ENCODE measurements around the gene PIGL.

PIGL gene

DNA sequence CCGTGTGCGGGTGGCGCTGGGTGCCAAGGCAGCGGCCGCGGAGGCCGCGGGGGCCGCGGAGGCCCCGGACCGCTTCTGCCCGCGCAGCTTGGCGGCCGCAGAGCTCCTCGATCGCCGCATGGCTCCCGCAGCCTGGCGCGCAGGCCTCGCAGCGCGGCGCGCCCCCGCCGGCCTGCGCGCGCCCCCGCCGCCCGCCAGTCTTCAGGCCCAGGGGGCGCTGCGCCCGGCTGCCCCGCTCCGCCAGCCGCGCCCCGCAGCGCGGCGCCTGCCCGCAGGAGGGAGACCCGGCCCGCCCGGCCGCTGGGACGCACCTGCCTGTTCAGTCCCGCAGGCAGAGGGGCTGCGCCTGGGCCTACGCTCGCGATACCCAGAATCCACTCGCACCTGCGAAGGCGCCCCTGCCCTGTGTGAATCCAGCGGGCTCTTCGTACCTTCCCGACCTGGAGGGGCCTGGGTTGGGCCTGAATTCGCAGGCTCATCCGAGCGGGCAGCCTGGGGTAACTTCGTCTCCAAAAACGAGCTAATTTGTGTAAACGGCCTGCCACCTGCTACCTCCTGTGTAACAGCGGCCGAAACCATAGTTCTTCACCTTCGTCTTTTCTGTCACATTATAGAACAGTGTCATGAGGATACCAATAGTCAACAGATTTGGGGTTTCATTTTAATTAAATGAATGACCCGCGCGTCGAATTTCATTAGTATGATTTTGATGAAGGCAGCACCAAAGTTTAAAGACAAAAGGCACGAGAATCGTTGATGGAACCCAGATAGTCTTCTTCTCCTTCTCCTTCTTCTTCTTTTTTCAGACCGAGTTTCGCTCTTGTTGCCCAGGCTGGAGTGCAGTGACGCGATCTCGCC is 136.5 kb downstream of the PIGL start, which contains the start of gene CENPV:
CENPV (minus strand) TSS at position 153 of the 858 bp plus-strand sequence; CDS start at position 120, 33 bp downstream.
- peak; percentile 56 for DNase-seq (ENCODE audit: low read depth)

DNA sequence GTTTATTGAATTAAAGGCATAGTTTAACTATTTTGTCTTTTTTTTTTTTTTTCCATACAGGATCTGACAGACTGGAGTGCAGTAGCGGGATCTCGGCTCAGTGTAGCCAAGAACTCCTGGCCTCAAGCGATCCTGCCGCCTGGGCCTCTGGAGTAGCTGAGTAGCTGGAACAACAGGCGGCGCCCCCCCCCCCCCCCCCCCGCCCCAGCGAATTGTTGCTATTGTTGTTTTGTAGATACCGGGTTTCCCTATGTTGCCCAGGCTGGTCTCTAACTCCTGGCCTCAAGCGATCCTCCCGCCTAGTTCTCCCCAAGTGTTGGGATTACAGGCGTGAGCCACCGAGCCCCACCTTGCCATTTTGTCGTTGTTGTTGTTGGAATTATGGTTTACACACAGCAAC is 137.6 kb downstream of the PIGL start:
- no peak for DNase-seq (ENCODE audit: low read depth)

DNA sequence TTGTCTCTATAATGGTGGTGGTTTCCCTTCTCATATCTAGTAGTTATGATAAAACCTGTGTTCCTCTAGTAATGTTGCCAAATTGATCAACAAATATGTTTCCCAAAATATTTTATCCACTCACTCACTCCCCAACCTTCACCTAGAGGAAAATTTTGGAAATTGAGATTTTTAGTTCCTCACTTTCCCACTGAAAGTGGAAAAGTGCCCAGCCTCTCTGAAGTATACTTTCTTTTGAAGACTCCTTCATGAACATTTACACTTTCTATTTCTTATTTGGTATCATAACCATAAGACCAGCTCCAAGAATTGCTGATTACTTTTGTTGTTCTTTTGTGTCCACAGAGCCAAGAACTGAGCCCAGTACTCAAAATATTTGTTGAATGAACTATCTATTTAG is 141.4 kb downstream of the PIGL start:
- no peak for DNase-seq (ENCODE audit: low read depth)

DNA sequence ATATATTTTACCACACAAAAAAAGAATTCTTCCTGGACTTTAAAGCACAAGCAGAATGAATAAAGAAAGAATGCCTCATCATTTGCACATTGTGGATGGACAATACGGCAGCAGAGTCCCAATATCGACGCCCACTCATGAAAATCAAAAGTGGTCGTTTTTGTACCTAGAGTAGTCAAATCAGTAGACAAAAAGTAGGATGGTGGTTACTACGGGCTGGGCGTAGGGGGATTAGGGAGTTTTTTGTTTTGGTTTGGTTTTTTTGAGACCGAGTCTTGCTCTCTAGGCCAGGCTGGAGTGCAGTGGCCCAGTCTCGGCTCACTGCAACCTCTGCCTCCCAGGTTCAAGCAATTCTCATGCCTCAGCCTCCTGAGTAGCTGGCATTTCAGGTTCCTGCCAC is 144.9 kb downstream of the PIGL start:
- DNase-seq (ENCODE audit: low read depth): no peak

DNA sequence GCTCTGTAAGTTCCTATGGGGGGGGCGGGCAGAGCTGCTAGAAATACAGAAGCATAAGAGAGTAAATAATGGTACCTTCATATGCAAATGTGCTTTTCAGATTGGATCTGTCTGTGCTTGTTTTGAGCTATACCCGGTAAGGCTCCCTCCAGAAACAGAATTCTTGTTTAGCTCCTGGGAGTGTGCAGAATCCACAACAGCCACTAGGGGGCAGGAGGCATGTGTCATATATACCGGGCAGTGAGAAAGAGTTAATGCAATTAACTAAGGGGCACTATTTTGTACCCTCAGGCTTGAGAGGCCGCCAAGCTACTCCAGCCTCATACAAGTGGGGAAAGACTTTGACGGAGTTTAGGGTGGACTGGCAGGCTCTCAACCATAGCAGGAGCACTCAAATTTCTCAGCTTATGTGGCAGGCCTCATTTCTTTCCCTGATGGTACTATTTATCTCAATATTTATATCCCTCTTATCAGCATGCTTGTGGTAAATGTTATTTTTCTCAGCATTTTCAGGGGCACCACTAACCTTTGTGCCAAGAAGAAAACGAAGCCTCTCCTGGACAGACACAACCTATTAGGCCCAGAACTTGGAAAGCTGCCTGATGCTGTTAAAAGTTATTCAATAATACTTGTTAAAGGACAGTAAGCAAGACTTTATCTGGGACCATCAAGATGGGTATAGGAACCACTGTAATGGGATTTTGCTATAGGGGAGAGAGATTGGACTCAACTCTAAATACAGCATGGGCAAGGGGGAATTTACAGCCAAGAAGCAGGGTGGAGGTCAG is 146.9 kb downstream of the PIGL start:
- peak; percentile 43 for DNase-seq (ENCODE audit: low read depth)

DNA sequence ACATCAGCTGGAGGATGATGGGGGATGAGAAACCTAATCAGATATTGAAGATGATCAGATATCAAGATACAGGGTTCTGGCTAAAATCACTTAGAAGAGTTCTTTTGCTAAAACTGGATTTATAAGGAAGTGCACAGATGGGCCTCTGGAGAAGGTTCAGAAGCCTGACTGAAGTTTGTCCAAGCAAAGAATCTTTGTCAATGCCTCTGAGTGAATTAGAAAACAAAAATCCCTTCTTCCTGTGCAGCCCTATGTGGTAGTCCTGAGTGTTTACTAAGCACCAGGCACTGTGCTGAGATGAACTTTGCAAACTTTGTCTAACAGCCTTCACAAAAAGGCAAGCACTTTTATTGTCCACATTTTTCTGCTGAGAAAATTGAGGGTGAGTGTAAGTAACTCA is 147.6 kb downstream of the PIGL start:
- DNase-seq (ENCODE audit: low read depth): no peak

DNA sequence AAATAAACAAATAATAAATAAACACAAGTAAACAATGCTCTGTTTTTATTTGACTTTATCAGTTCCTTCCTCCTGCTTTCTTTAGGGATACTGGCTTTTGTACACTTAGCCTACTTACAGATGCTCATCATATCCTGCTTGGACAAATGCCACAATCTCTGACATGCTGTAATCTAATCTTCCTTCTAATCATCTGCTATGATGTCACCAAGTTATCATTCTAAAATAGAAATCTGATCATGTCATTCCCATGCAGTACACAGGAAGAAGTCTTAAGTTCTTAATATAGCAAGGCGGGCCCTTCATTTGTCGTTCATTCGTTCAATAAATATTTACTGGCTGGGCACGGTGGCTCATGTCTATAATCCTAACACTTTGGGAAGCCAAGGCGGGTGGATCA is 154.7 kb downstream of the PIGL start:
- no peak for DNase-seq (ENCODE audit: low read depth)

DNA sequence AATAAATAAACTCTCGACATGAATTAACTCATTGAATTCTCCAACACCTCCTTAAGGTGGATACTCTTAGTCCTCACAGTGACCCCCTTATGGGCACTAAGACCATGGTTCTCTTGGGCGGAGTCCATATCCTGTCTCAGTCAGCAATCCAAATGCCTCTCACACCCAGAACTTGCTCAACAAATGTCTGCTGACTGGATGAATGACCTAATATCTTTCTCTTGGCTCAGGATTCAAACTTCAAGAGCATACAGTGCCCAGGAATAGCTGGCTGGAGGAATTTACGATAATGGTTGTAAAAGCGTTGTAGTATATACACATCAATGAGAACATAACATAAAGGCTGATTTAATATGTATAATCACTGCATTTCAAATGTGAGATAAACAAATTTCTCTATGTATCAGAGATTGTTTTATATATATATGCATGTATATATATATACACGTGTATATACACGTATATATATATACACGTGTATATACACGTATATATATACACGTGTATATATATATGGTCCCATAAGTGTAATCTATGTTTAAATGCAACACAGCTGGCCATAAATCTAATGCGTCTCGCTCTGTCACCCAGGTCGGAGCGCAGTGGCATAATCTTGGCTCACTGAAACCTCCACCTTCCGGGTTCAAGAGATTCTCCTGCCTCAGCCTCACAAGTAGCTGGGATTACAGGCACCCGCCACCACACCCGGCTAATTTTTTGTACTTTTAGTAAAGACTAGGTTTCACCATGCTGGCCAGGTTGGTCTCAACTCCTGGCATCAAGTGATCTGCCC is 157.3 kb downstream of the PIGL start:
- no peak for DNase-seq (ENCODE audit: low read depth)

Measured in stimulated activated CD8-positive, alpha-beta memory T cell treated with anti-CD3 and anti-CD28 coated beads, Interleukin-12 subunit alpha, Interleukin-12 subunit beta, amount 100 ng/mL, for 4 hours (primary cell).